Fibroblast of villous mesenchyme (primary cell): Measurements from ENCODE around the gene SSMEM1. TPM values are rescaled to one million over a fixed set of nuclear protein-coding genes. Genes with fewer than 3 reads are reported as not detected.

Experiments used
- DNase-seq: peaks from one replicate; pipeline ENCODE4 v3.0.0-alpha.2; 2010; ENCODE audit warnings: low read depth
- H3K4me3 ChIP-seq: 2 replicates; pipeline ENCODE4 v1.5.1; 2011; ENCODE audit warnings: low read depth, mild to moderate bottlenecking, low read length
- total RNA-seq: library from RNA; depleted of rRNA; stranded (reverse); fragments of >200 nt; gene quantifications from 2 replicates; pipeline ENCODE4 v1.2.3, GENCODE V29; 2012
- TF ChIP-seq, protein P1 (sequence below): IDR thresholded peaks from 2 replicates; pipeline ENCODE4 v1.5.1; 2012; ENCODE audit warnings: low read depth, mild to moderate bottlenecking, low read length; ENCODE audit not compliant: insufficient read depth

SSMEM1 gene, protein sequence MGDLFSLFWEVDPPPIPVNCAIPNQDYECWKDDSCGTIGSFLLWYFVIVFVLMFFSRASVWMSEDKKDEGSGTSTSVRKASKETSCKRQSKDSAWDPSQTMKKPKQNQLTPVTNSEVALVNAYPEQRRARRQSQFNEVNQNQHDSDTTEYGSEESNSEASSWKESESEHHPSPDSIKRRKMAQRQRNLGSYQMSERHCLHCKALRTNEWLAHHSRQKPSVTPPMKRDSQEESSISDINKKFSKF
- total RNA-seq = under 0.01 and 0.43 TPM in 2 replicates

DNA sequence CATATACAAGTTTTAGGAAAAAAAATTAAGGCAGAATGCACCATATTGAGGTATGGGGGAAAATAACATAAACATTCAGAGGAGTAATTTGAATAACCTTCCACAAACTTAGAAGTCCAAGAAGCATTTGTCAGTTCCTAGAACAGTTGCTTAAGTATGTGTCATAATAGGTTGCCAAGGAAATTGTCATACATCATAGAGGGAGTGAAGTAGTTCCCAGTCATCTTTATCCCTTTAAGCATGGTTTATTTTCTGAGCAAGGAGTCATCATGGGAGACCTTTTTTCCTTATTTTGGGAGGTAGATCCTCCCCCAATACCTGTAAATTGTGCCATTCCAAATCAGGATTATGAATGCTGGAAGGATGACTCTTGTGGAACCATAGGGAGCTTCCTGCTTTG lies at the start of gene SSMEM1:
Gene SSMEM1, plus strand, starts transcription at position 219 of the 400 bp plus-strand sequence. Its CDS starts 51 bp downstream, at position 270.
- DNase-seq = peak; percentile 80
- H3K4me3 ChIP-seq = no peak within 1 kb of the TSS
- TF ChIP-seq, protein P1, sequence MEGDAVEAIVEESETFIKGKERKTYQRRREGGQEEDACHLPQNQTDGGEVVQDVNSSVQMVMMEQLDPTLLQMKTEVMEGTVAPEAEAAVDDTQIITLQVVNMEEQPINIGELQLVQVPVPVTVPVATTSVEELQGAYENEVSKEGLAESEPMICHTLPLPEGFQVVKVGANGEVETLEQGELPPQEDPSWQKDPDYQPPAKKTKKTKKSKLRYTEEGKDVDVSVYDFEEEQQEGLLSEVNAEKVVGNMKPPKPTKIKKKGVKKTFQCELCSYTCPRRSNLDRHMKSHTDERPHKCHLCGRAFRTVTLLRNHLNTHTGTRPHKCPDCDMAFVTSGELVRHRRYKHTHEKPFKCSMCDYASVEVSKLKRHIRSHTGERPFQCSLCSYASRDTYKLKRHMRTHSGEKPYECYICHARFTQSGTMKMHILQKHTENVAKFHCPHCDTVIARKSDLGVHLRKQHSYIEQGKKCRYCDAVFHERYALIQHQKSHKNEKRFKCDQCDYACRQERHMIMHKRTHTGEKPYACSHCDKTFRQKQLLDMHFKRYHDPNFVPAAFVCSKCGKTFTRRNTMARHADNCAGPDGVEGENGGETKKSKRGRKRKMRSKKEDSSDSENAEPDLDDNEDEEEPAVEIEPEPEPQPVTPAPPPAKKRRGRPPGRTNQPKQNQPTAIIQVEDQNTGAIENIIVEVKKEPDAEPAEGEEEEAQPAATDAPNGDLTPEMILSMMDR = no peak

DNA sequence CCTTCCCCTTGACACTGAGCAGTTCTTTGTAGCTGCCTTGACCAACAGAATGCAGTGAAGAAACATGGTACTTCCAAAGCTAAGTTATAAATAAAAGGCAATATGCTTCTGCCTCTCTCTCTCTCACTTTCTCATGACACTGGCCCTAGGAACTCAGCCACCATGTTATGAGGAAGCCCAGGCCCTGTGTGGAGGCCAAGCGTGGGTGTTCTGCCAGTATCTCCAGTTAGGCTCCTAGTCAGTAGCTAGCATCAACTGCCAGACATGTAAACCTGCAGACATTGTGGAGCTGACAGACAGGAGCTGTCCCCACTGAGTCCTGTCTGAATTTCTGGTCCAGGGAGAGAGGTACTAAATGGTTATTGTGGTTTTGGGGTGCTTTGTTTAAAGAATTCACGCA lies 47.6 kb upstream of the SSMEM1 start:
- H3K4me3 ChIP-seq = no peak overlapping the region
- TF ChIP-seq, protein P1 = no peak

DNA sequence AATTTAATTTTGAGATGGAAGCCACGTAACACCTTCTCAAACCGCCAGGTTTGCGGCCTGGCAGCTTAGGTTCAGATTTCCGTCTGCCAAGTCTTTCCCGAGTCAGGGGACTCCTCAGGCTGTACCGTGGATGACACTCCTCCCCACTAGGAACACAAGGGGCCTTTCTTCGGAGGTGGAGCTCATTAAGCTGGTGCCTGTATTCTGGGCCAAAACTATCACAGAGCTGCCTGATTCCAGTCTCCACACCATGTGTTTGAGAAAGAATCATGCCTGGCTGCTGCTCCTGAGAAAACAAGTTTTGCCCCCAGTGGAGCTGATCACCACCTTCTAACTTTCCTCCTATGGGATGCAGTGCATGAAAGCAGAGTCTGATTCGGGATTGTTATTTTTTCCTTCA lies 47.2 kb upstream of the SSMEM1 start:
- TF ChIP-seq, protein P1 = no peak
- no peak overlapping the region for H3K4me3 ChIP-seq
- DNase-seq = no peak

More for the DNA sequence above, 47.6 kb upstream of the SSMEM1 start:
- no peak for DNase-seq

DNA sequence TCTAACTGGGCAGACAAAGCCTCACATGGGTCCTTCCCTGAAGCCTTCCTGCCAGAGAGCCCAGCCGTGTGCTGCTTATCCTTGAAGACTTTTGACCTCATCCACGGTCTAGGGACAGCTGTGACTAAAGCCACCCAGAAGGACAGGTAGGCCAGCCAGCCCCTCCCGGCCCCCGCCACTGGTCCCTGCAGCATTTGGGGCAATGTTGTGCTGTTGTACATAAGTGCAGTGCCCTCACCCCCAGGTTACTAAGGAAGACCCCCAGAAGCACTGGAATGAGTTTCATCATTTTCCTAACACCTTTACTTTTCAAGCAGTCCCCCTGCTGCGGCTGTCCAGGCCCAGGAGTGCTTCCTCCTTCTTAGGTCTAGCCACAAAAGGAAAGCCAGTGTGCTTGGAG lies 45.5 kb upstream of the SSMEM1 start:
- H3K4me3 ChIP-seq = no peak overlapping the region
- TF ChIP-seq, protein P1 = no peak
- no peak for DNase-seq

DNA sequence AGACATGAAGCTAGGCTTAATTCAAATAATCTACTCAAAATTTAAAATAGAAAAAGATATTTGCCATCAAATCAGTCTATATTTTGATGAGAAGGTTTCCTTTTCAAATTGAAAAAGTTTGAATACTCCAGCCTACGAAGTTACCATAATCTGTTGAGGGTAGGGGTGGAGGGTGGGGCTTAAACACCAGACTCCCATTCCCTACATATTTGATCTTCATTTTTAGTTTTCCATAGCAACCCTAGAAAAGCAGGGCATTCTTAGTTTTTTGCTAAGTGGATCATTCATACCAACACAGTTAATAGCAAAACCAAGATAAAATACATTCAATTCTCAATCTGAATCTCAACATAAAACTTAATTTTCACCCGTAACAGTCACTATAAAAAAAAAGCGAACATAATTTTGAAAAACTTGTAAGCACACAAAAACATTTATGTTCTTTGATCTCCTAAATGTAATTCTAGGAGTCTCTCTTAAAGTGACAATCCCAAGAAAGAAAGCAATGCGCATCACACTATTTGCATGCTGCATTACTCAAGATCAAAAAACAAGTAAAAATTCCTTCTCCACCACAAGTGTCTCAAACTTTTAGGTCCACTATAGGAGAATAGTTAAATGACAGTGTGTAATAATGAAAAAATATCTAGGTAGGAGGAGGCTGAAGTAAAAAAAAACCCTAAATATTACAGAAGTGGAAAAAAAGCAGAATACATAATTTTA lies 33.3 kb upstream of the SSMEM1 start:
- DNase-seq = no peak
- TF ChIP-seq, protein P1 = no peak
- no peak overlapping the region for H3K4me3 ChIP-seq

DNA sequence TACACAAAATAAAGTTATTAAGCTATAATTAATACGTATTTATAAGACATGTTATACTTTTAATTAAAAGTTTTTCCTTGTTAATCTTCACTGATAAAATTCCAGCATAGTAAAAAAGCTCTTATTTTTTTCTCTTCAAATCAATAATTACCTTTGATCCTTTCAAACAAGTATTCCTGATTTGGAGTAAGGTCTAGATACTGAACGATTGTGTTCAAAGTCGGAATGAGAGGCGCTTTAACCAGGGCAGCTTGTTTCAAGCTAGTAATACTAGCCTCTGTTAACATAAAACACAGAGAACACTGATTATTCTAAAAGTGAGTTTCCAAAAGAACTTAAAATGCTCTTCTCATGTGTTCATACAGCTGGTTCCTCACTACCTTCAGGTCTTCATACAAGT lies 29.4 kb upstream of the SSMEM1 start:
- TF ChIP-seq, protein P1 = no peak
- H3K4me3 ChIP-seq = no peak overlapping the region
- DNase-seq = no peak
